ENCODE results near the gene TMPRSS7.

The TMPRSS7 gene

DNA sequence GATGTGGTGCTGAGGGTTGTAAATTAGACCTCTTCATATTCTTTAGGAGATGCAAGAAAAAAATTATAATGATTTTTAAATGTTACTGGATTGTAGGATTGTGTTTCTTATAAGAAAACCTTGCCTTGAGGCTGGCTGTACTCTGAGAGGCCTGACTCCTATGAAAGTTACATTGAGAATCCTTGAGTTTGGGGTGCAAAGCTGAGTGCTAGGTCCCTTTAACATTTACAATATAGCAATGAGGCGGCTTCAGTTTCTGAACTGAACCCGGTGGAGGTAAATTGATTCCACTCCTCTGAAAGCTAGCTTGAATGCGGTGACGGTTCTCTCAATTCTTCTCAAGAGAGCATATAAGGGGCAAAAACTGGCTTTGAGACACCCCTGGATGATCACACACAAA, at the start of gene TMPRSS7:
TSS of gene TMPRSS7 (plus strand) at position 301 of the 400 bp plus-strand sequence. CDS start 110 bp downstream, outside the sequence.
- no peak for DNase-seq (ENCODE audit: low spot score)

DNA sequence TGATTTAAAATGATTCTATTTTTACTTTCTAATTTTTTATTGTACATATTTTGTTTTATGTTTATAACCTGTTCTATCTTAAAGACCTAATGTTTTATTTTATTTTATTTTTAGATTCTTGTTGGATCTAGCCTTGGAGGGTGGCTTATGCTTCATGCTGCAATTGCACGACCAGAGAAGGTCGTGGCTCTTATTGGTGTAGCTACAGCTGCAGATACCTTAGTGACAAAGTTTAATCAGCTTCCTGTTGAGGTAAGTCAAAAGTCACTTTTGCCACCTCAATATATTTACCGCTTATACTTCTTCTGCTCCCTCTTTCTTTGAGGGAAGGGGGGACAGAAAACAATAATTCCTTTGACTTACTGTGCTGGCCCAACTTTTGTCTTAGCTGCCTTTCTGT, 47.7 kb upstream of the TMPRSS7 start:
- DNase-seq (ENCODE audit: low spot score), result no peak

- DNase-seq (ENCODE audit: low spot score), result peak; percentile 72
Measured at GRCh38 chr3:111989061-111989678, 45.4 kb upstream of the TMPRSS7 start.

GRCh38 chr3:111993038-111993437, 41.5 kb upstream of the TMPRSS7 start:
- DNase-seq (ENCODE audit: low spot score), result no peak

- DNase-seq (ENCODE audit: low spot score), result peak; percentile 60
Measured at GRCh38 chr3:111998636-111999483, 35.7 kb upstream of the TMPRSS7 start, which contains the start of gene TAGLN3. Gene TAGLN3, plus strand, starts transcription at chr3:111998922. Its CDS starts 501 bp downstream, at chr3:111999423.

- DNase-seq (ENCODE audit: low spot score), result no peak
Measured at GRCh38 chr3:111999484-112000324, 34.8 kb upstream of the TMPRSS7 start.

DNA sequence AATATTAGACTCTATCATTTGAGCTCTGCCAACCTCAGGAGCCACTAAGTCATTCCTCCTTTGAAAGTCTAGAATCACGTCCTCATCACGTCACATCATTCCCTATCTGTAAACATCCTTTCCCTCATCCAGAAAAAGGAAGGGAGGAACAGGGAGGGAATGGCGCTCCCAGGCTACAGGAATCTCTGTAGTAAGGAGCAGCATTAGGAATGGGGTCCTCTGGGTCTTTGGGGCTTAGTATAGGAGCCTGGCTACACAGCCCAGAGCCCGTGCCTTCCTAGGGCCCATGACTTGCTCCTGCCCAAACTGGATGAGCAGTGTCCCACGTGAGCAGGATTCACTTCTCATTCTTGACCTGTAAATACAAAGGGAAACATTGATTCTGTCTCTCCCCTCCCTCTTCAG, 34.2 kb upstream of the TMPRSS7 start:
- no peak for DNase-seq (ENCODE audit: low spot score)

GRCh38 chr3:112000966-112001365, 33.6 kb upstream of the TMPRSS7 start:
- no peak for DNase-seq (ENCODE audit: low spot score)

GRCh38 chr3:112001526-112001925, 33.0 kb upstream of the TMPRSS7 start:
- no peak for DNase-seq (ENCODE audit: low spot score)

DNA sequence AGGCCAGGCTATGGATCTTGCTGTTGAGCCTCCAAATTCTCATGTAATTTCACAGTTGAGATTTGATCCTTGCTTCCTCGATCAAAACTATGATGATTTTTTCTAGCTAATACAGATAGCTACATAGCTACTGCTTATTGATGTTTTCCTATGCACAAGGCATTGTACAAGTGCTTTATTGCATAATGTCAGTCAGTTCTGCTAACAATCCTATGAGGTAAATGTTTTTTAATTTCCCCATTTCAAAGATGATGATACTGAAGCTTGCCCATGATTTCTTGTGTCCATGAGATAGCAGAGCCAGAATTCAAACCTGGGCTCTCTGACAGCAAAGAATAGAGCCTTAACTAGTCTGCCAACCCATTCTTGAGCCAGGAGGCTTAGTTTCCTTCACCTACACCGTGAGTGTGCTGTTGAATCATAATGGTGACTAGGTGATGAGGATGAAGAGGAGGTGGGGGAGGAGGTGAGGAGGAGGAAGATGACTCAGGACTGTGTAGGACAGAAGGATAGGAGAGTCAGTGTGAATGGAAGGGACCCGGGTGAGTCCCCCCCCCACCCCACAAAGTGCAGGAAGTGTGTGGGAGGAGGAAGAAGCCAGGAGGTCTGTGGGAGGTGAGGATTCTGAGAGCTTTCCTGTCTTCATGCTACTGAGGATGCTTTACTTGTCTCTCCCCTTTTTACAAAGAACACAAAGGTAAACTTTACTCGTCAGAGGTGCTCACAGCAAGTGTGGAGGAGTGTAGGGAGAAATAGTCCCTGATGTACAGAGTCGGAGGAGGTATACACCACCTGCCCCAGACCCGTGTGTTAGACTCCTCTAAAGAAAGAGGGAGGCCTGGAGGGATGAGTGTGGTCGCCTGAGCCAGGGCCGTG, 32.2 kb upstream of the TMPRSS7 start:
- peak; percentile 95 for DNase-seq (ENCODE audit: low spot score)

DNA sequence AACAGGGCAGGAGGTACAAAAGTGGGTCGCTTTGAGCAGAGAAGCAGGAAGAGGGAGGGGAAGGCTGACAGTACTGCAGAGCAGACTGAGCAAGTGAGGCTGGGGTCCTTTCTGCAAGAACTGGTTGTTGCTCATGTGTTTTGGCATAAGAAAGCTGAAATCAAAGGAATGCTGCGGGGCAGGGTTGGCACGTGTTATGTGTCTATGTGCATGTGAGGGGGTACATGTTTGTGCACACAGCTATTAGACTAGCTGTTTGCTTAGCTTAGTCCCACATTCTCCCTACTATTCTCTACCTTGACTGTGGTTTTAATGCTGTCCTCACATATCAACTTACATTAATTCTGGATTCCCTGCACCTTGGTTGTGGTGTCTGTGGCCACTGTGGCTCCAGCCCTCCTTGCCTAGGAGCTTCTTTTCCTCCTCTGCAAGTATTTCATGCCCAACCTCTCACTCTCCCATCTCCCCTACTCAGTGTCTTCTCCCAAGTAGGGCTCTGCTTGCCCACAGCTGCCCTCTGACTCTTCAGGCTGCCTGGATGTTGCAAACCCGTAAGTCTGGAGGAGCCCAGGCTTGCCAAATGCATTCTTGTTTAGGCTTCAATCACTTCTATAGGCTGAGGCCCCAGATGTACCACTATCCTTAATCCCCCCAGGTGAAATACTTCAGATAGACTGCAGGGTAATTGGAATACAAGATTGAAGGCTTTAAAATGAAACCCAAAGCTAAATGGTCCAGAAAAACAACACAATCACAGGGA, 31.0 kb upstream of the TMPRSS7 start:
- DNase-seq (ENCODE audit: low spot score), result no peak

DNA sequence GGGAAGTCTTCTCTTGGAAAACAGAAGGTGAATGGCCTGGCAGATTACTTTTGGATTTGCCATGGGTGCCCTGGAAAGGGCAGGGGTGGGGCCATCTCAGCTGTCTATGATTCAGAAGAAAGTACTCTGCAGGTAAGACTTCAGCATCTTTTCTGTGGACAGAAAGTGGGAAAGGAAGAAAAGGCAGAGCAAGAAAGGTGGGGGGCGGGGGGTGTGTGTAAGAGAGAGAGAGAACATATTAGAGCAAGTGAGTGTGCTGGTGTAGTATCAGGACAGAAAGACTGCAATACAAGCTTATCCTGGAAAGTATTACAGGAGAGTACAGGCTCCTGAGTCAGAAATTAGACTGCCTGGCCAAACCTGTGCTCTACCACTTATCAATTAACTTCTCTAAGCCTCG, 30.3 kb upstream of the TMPRSS7 start:
- peak; percentile 27 for DNase-seq (ENCODE audit: low spot score)

DNA sequence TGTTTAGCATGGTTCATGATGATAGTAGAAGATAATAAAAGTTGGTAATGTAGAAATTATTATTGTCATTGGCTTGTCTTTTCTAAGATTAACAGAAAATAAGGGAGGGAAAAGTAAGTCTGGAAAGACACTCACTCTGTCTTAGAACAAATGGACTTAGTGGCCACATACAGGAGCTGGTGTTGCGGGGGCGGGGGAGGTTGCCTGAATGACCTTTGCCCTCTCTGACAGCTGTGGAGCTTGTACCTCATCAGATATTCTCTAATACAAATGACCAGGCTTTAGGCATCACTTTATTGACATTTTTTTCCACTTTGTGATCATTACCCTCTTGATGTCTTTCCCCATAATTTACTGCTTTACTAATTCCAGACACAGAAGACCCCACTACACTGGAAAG, 29.9 kb upstream of the TMPRSS7 start:
- no peak for DNase-seq (ENCODE audit: low spot score)

- peak; percentile 54 for DNase-seq (ENCODE audit: low spot score)
Measured at GRCh38 chr3:112005091-112005672, 29.4 kb upstream of the TMPRSS7 start.

GRCh38 chr3:112007633-112008032, 26.9 kb upstream of the TMPRSS7 start:
- peak; percentile 27 for DNase-seq (ENCODE audit: low spot score)

DNA sequence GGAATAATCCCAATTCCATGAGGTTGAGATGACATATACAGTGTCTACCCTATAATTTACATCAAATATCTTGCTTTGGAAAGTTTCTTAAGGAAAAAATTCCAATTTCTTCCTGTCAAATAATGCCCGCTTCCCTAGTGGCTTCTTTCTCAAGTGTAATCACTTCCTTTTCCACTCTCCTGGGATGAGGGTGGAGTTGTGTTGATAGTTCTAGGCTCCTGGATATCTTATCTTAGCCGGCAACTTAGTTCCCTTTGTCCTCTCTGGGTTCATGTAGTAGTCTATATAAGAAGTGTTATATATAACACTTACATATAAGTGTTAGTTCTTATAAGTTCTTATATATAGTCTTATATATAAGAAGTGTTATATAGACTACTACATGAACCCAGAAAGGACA, 24.9 kb upstream of the TMPRSS7 start:
- DNase-seq (ENCODE audit: low spot score), result no peak

DNA sequence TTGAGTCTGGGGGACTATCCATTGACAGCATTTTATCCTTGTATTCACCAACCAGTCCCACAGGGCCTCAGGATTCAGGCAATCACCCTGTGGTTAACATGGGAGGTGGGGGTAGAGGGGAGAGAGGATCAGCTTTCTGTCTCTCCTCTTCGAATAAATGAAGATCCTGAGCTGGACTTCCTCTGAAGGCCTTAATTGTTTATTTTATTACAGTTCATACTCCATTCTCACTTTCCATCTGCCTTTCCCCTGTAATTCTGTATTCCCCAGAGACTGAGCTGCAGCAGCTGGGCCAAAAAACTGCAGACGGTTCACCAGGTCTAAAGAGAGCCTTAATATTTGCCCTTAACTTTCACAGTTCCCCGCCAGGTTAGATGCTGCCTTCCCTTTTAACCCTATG, 23.9 kb upstream of the TMPRSS7 start:
- no peak for DNase-seq (ENCODE audit: low spot score)

GRCh38 chr3:112011376-112011940, 23.1 kb upstream of the TMPRSS7 start:
- peak; percentile 73 for DNase-seq (ENCODE audit: low spot score)

DNA sequence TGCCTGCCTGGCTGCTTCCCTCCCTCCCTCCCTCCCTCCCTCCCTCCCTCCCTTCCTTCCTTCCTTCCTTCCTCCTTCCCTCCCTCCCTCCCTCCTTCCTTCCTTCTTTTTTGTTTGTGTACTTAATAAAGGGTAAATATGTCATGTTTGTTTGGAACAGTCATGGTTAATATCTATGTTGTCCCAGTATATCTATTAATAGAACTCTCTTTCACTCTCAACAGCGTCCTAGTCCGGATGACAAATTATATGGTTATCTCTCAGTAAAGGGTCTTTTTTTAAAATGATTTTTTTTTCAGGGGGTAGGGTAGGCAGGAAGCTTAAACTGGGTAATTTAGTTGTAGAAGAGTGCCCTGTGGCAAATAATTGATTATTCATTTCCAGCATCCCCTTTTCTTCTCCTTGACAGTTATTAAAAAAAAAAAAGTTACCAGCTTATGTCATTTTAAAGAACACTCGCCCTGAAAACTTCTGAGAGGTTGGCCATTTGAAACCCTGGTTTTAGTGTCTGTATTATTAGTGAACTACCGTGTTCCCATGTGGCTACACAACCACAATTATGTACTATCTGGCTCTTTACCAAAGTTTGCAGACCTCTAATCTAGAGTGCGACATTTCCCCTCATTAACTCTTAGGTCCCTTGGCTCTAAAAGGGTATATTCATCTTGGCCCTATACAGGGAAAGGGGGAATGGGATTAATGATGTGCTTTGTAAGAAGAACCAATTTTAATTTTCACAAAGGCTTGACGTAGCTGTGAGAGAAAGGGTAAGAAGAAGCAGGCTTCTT, 22.1 kb upstream of the TMPRSS7 start:
- DNase-seq (ENCODE audit: low spot score), result no peak
